Stimulated activated CD4-positive, alpha-beta T cell treated with anti-CD3 and anti-CD28 coated beads, Interleukin-4, amount 100 ng/mL, for 1 hour (primary cell): ENCODE results near the gene FAM53B.
A peak's percentile ranks its signal among the peaks of the same experiment; 100 is the strongest.

Experiments
- DNase-seq: peaks from one replicate; pipeline ENCODE4 v3.0.0-alpha.2; 2020

Gene FAM53B

GRCh38 chr10:124741922-124742412 lies 2.2 kb downstream of the FAM53B start:
- peak; percentile 46 for DNase-seq

- peak; percentile 81 for DNase-seq
These were observed 2.8 kb downstream of the FAM53B start for GRCh38 chr10:124741281-124741921.

DNA sequence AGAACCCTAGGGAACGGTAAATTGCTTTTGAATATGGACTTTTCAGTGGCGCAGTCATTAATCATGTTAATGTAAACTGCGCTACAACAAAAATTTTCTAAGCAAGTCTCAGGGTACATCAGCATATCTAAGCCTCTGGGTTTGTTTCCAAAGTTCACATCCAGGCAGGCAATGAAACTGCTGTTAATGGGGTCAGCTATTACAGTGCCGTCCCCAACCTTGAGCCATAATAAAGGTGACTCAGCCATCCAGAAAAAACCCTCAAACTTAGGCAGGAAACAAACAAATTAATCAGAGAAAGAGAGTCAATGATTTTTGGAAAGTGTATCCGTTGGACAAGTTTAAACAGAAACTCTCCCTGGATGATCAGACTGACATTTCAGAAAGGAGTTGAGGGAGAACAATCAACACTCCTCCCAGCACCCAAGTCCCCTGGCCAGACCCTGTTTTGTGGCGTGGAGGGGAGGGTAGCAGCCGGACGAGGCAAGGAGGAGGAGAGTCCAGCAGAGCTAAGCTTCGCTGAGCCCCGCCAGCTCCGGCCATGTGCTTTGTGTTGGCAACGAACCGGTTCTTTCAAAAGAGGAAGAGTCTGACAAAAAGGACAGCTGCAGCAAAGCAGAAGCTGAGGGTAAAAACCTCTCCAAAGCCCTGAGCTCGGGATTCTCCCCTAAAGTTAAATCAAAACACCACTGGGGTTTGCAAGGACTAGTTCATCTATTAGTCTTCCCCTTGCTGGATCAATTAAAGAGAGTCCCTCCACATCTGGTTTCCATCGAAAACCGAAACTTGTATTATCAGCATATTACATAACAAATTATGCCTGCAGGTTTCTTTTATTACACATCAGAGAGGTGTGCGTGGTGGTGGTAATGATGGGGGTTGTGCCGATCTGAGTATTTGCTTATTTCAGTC lies 3.6 kb downstream of the FAM53B start:
- DNase-seq = no peak

DNA sequence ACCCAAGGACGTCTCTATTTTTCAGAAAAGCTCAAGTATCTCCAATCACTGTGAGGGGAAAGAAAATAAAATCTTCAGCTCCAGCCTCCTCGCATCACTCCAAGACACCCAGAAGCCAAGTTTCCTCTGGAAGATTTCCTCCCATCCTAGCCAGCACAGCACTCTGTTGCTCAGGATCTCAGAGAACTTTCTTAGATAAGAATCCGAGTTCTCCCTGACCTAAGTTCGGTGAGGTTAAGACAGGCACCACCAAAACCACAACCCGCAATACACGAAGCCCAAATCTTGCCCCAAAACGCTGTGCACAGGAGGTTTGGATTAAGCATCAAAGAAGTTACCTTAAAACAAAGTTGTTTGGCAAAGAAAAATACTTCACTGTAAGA lies 4.2 kb downstream of the FAM53B start:
- DNase-seq = no peak

DNA sequence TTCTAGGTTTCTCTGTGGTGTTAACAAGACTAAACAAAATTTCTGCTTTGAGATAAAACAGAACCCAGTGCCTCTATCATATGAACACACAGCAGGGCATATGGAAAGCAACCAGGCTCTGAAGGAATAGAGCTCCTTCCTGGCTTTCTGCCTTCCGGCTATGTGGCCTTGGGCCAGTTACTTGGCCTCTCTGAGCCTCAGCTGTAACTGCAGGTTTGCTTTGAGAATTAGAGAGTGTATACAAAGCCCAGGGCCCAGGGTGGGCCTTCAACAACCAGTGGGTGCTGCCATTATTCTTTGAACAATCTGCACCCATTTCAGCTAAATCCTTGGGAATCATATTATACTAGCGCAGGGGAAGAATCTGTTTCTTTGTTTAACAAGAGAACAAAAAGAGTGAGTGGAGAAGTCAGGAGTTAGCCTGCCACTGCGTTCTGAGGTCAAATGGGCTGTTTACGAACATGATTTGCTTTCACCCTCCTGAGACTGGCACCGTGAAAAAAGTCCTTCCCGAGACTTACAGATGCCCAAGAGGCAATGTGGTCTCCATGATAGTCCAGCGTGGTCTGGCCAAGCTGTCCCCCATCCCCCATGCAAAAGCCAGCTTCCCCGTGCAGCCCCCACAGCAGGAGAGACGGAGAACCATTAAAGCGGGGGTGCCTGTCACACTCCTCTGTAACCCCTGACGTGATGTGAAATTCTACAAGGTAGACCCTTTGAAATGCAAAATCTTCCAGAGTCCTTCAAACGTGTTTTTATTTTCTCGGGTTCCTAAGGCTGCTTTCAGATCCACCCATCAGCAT lies 4.9 kb downstream of the FAM53B start:
- DNase-seq = no peak

DNA sequence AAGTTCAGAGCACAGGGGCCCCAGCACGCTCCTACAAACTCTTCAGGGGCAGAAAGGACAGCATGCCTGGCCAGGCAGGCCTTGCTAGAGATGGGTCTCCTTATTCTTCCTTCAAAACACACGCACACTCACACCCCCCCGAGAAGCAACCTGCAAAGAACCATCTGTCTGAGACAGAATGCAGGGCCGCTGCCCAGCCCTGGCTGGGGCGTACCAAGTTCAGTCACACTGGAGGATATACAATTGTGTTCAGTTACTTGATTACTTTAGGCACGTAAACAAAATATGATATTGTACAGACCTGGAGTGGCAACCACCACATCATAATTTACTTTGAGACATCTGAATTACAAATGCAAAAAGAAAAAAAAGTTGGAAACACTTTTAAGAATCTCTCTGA lies 5.7 kb downstream of the FAM53B start:
- DNase-seq = no peak

DNA sequence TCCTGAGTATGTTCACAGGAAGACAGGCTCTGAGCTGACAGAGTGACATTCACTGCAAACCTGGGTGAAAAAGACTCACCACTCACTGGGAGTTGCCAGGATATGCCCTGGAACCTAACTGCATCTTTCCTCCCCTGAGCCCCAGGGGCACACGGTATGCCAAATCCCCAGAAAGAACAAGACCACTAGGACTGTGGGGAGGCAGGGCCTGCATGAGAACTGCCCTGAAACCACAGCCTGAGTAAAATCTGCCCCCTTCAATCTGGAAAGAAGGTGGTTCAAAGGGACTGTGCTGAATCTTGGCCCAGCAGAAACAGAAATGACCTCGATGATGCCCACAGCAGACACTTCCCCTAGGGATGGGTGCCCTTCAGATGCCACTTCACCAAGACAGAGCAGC lies 6.5 kb downstream of the FAM53B start:
- no peak for DNase-seq

DNA sequence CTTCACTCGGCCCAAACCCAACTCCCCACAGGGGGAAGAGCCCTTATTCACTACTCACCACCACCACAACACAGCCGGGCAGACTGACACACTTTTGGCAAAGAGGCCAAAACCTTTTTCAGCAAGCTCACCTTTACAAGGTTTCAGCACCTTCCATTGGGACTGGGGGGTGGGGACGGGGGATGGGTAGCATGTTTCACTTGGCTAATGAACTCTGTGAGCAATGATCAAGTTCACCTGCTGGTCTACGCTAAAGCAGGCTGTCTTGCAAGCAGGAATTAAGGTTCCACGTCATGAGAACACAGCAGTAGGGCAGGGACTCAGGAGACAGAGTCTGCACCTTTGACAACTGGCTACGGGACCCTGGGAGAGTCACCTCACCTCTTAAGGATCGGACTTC lies 7.0 kb downstream of the FAM53B start:
- DNase-seq = no peak

DNA sequence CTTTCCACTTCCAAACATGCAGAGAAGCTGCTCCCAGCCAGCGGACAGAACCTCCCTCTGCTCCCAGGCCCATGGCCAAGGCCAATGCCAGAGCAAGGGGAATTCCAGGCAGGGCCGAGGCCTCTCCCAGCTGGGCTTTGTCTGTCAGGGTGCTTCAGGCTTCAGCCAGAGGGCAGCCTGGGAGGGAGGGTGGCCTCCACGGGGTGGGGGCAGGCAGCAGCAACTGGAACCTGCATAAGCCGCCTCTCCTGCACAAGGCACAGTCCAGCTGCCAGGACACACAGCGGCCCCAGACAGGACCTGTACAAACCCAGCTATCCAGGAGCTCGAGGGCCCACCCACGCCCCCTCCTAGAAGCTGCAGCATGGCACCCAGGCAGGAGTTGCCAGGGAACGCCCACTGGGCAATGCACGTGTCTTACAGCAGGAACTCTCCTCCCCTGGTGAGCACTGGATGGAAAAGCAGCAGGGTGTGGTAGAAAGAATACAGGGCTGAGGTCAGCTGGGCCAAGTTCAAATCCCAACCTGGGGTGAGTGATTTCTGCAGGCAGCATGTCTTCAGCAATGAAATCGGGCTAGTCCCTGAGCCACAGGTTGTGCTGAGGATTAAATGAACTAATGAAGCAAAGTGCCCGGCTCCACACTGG lies 7.6 kb downstream of the FAM53B start:
- no peak for DNase-seq

DNA sequence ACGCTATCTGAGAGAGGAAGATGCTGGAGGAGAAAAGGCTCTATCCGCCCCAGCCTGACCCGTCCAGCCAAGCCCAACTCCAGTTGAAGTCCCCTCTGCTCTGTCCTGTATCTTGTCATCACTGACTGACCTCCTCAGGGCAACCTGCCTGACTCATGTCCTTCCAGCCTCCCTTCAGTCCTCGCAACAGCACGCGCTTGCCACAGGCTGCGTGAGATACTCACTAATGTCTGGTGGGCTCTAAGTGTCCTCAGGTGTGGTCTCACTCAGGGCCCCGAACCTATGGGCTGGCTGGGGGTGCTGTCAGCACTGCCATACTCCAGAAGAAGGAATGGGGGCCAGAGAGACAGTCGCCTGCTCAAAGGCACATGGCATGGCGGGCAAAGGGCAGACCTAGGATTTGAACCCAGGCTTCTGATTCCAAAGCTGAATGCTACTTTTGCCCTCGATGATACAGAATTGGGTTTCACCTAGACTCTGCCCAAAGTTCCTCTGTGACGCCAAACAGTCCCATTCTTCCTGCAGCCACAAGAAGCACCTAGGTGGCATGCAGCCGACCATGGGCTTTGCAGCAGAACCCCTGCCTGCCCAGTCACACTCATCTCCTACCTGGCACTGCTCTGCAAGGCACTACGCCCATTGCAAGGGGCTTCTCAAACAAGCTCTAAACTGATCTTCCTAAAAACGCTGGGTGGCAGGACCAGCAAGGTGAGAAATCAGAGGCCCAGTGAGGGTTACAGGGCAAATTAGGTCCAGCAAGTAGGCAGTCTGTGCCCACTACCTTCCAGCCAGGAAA lies 8.5 kb downstream of the FAM53B start:
- DNase-seq = no peak

DNA sequence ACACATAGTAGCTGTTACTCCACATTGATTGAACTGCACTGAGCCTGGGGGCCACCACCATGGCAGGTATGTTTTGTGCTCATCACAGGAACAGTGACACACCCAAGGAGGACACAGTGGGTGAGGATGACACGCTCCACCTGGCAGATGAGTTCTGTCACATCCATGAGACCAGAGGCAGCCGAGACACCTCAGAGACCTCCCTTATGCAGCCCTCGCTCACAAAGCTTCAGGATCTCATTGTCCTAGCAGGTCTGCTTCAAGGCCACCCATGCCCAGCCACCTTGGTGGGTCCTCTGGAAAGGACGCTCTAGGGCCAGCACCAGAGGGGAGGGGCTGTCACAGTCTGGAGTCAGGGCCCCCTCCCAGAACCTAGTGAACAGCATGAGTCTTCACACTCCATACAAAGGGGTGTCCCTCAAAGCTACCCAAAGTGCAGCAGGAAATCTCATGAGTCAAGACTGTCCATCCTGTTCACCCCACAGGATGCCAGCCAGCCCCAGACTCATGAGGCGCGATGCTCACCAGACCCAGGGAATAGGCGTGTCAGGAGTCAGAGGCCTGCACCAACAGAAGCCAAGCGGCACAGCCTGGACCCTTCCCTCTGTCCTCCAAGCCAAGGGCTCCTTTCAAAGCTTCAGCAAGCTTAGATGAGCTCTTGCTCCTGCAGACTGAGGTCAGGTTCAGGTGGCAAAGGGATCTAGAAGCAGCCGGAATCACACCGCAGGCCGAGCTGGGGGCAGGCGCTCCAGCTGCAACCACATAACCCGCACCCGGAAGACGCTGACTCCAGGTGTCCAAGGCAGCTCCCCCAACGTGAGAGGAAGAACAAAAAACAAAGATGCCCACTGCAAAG lies 9.6 kb downstream of the FAM53B start:
- DNase-seq = no peak

DNA sequence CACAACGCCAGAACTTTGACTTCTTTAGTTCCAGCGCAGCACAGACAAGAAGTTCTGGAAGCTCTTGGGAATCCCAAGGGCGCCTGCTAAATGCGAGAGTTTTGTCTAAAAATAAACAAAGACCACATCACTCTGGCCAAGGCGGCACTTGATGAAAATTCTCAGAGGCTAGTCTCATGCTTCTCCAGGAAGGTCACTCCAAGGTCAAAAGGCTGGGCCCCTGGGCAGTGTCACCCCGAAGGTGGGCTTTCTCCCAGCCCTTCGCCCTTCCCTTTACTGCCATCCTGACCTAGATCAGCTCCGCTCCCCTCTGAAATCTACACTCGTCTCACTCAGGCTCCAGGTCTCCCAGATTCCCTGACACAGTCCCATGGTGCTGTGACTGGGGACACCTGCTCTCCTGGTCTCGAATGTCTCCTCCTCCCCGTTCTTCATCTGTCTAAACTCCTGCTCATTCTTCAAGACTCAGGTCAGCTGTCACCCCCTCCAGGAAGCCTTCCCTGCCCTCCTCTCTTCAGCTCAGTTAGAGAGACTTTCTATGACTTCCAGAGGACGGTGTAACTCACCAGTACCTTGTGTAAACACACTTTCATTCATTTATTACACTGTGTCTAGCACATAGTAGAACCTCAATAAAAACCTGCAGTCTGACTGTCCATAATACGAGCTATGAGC lies 10.5 kb downstream of the FAM53B start:
- no peak for DNase-seq

DNA sequence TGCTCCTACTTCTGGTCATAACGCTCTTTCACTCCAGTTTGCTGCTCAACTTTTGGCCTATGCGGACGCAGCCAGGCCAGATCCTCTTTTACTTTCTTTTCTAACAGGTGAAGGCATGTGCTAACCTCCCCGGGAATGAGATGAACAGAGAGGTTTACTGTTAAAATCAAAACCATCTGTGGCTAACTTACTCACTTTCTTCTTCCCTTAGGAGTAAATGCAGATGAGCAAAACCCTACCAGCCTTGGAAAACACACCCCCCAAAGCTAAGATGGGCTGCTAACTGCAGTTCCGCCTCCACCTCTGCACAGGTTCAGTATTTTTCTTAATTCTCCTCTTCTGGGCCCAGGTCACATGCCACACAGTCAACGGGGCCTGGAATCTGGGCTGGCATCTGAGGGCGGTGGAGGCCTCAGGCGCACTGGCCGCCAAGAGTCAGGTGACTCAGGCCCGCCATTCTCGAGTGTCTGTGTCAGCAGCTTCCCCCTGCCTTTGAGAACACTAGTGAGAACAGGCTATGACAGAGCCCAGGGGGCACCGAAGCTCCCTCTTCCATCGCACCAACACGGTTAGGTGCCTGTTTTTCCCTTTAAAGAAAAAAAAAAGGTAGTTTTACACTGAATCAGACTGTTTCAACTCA lies 11.1 kb downstream of the FAM53B start:
- peak; percentile 68 for DNase-seq

- no peak for DNase-seq
These were observed 12.6 kb downstream of the FAM53B start for GRCh38 chr10:124731551-124731950.

DNA sequence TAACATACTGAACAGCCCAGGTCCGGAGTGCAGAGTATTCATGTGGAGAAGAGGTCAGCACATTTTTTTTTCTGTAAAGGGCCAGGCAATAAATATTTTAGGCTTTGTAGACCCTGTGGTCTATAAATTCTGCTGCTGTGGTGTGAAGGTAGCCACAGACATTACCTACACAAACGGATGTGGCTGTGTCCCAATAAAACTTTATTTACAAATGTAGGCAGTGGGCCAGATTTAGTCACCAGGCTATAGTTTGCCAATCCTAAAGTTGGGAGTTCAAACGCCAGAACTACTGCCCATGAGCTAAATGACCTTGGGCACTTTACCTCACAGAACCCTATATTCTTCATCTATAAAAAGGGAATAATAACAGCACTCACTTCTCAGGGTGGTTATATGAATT lies 13.4 kb downstream of the FAM53B start:
- no peak for DNase-seq

DNA sequence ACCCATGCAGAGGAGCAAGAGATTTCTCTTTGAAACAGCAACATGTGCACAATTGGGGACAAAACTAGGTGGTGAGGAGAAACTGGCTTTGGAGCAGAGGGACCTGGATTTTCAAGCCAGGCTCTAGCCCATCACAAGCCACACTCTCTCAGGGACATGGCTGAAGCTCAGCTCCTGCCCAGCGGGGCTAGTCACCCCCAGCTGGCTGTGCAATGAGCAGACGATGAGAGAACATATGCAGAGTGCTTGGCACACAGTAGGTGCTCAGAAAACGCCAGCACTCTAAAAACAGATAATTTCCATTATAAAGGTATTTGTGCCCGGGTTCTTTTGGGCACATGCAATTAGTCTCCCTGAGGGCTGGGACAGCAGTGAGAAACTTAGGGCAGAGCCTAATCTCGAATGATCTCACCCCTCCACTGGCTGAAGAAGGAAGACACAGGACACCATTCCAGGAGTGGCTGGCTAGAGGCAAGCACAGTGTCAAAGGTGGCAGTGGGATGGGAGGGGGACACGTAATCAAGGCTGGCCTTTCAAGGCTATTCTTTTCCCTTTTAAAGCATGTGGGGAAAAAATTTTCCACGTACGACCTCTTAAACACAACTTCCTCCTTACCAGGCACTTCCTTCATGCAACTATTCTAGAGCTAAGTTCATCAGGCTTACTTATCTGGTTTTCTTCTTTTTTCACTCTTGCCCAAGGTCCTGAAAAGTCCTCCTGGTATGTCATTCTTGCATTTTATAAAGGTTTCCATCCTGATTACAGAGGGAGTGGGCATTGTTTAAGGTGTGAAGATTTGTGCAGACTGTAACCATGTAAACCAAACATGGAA lies 15.1 kb downstream of the FAM53B start:
- DNase-seq = no peak

DNA sequence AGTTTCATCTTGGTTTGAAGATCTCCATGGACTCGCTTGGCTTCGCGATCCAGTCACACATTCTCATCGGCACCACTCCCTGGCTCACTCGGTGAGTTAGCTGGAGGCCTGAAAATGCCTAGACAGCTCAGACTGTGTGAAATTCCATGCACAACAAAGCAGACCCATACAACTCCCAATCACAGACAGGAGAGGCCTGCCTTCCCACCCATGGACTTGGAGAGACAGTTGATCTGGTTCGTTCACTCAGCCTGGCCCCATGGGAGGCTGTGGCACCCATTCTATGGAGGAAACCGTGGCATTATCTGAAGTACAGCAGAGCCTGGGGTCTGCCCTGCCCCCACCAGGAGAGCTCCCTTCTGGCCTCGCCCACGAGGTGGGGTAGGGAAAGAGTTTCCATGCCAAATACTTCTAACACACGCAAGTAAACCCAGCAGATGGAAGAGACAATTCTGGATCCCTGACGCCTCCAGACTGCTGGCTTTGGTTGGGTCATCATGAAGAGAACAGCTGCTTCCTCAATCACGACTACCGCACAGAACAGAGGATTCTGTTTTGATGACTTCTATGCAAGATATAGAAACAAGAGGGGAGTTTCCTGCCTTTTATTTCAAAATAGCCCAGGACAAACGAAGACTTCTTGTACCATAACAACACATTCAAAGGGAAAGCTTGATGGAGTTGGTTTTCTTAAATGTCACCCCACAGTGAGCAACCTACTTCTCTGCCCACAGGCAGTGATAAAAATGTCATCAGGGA lies 15.9 kb downstream of the FAM53B start:
- no peak for DNase-seq

DNA sequence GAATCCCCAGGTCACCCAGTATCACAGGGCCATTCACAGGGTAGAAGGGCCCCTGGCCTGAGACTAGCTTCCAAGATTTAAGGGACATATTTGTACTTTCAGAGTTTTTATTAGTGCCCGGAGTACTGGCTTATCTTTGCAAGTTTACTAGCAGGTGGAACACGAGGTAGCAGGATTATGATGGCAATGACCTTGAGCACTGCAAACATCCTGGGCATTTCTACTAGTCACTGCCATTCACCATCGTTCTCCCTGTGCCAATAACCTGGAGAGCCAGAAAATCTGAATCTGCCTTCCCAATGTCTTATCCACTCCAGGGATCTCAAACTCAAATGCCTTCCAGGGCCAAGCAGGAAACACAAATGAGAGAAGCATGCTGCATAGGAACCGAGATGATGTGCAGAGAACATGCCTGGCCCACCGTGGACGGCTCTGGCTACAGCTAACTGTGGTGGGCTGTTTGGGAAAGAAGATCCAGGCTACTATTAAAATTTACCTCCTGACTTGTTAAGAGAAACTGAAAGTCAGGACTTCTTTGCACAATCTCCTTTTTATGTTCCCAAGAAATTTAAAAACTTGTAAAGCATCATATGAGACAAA lies 16.7 kb downstream of the FAM53B start:
- no peak for DNase-seq
